Activated B cell treated with CpG ODN at 0.5 μM for 24 hours (primary cell): Measurements from ENCODE around the gene STAT2. TPM values are rescaled to one million over a fixed set of nuclear protein-coding genes. Genes with fewer than 3 reads are reported as not detected.

Experiments
- ATAC-seq: fragments of 200-7000 bp; cut with Tn5 transposase; one replicate; pipeline ENCODE4 v1.10.0; 2021; ENCODE audit warnings: low read depth, mild to moderate bottlenecking, moderate library complexity
- CTCF ChIA-PET: fragments of 350-600 bp; sonication (Branson Sonifier 250); formaldehyde crosslinking; loops from one replicate; lab custom pipeline; 2021; ENCODE audit warnings: antibody characterized with exemption; lab: Charles Lee
- POLR2A ChIA-PET: fragments of 350-600 bp; sonication (Branson Sonifier 250); formaldehyde crosslinking; loops from one replicate; lab custom pipeline; 2021; ENCODE audit warnings: antibody characterized with exemption; lab: Charles Lee
- DNase-seq: peaks from one replicate; pipeline ENCODE4 v3.0.0; 2022
- H3K27ac Mint-ChIP-seq: one replicate; pipeline ENCODE4 v1.8.0; 2020; ENCODE audit warnings: mixed read lengths
- H3K27me3 Mint-ChIP-seq: one replicate; pipeline ENCODE4 v1.8.0; 2021; ENCODE audit warnings: mixed read lengths
- H3K36me3 Mint-ChIP-seq: one replicate; pipeline ENCODE4 v1.8.0; 2021; ENCODE audit warnings: low read depth, mixed read lengths
- H3K4me1 Mint-ChIP-seq: one replicate; pipeline ENCODE4 v1.8.0; 2021; ENCODE audit warnings: mixed read lengths
- H3K4me3 Mint-ChIP-seq: one replicate; pipeline ENCODE4 v1.8.0; 2020; ENCODE audit warnings: mild to moderate bottlenecking, mixed read lengths
- H3K9me3 Mint-ChIP-seq: one replicate; pipeline ENCODE4 v1.8.0; 2020; ENCODE audit warnings: mixed read lengths
- intact Hi-C: fragments of 100-400 bp; cut with micrococcal nuclease; formaldehyde crosslinking; loops from one replicate; pipeline ENCODE4 v1.15.1; 2024
- total RNA-seq: library from RNA; stranded (reverse); gene quantifications from 2 replicates; pipeline ENCODE4 v1.2.3, GENCODE V29; 2022
- TF ChIP-seq, protein P1 (sequence below): fragments of 200-600 bp; IDR thresholded peaks from one replicate; pipeline ENCODE4 v1.8.0; 2022; ENCODE audit warnings: antibody characterized with exemption, mild to moderate bottlenecking

Gene STAT2
- total RNA-seq, 1 donor from 2014 or later: 177 TPM

GRCh38 chr12:56362130-56363059, 2.5 kb upstream of the STAT2 start, which contains the start of gene APOF:
TSS of gene APOF (minus strand) at chr12:56362857. CDS start at chr12:56362745, 112 bp downstream.
- H3K4me3 Mint-ChIP-seq: peak within 1 kb of the TSS; percentile 92
- ATAC-seq: no peak
- no peaks in the 10 kb centered on the region for H3K9me3 Mint-ChIP-seq
- H3K36me3 Mint-ChIP-seq: peaks cover 8% of the 10 kb centered on the region
- no peak for DNase-seq
- H3K27me3 Mint-ChIP-seq: no peaks in the 10 kb centered on the region
- peak within 1 kb of the TSS; percentile 94 for H3K27ac Mint-ChIP-seq
- intact Hi-C loops: loop anchor here (10.0 kb wide), 1 partner anchor 272 kb away; the partner anchor contains the start of gene BAZ2A
- TF ChIP-seq, protein P1, sequence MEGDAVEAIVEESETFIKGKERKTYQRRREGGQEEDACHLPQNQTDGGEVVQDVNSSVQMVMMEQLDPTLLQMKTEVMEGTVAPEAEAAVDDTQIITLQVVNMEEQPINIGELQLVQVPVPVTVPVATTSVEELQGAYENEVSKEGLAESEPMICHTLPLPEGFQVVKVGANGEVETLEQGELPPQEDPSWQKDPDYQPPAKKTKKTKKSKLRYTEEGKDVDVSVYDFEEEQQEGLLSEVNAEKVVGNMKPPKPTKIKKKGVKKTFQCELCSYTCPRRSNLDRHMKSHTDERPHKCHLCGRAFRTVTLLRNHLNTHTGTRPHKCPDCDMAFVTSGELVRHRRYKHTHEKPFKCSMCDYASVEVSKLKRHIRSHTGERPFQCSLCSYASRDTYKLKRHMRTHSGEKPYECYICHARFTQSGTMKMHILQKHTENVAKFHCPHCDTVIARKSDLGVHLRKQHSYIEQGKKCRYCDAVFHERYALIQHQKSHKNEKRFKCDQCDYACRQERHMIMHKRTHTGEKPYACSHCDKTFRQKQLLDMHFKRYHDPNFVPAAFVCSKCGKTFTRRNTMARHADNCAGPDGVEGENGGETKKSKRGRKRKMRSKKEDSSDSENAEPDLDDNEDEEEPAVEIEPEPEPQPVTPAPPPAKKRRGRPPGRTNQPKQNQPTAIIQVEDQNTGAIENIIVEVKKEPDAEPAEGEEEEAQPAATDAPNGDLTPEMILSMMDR: no peak
- peaks cover 36% of the 10 kb centered on the region for H3K4me1 Mint-ChIP-seq
- ChIA-PET CTCF (interaction anchor here (1.3 kb wide), 1 partner anchor 10 kb away, joined by 3 read pairs; no protein-coding TSS in a partner anchor), POLR2A (interaction anchor here (0.5 to 5.5 kb wide), 7 partner anchors 14 to 141 kb away, joined by 3 to 128 read pairs (median 6); partner anchors contain the start of genes CNPY2, IL23A, RNF41 and TIMELESS)

GRCh38 chr12:56361487-56362129, 1.7 kb upstream of the STAT2 start:
- ATAC-seq: no peak
- TF ChIP-seq, protein P1: no peak
- Mint-ChIP-seq H3K9me3 (no peaks in the 10 kb centered on the region), H3K4me3 (peak overlapping the region; percentile 92), H3K36me3 (peaks cover 8% of the 10 kb centered on the region), H3K4me1 (peaks cover 36% of the 10 kb centered on the region), H3K27me3 (no peaks in the 10 kb centered on the region), H3K27ac (peak overlapping the region; percentile 94)
- POLR2A ChIA-PET: interaction anchor here (0.9 to 5.5 kb wide), 9 partner anchors 15 to 140 kb away, joined by 3 to 128 read pairs (median 7); partner anchors contain the start of genes CNPY2, GLS2, IL23A and PAN2
- CTCF ChIA-PET: interaction anchor here (1.3 kb wide), 1 partner anchor 11 kb away, joined by 3 read pairs; no protein-coding TSS in a partner anchor
- intact Hi-C loops: loop anchor here (10.0 kb wide), 1 partner anchor 273 kb away; the partner anchor contains the start of gene BAZ2A
- no peak for DNase-seq

GRCh38 chr12:56358836-56359532, 923 bp downstream of the STAT2 start:
- no peak for DNase-seq
- peaks cover 36% of the 10 kb centered on the region for H3K4me1 Mint-ChIP-seq
- intact Hi-C loops: no loop called here

DNA sequence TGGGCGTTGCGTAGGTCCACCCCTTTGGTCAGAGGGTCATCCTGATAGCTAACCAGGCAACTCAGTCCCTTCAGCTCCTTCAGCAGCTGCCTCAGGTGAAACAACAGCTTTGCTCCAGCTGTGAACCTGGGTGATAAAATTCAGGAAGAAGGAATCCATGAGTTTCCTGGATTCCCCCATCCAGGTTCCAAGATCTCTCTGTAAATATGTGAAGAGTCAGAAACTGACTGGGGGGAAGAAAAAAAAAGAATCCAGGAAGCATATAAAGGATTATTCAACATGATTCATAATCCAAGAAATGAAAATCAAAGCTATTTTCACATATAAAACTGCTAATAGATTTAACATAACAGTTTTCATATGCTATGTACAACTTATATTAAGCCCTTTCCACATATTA, 8.6 kb downstream of the STAT2 start:
- Mint-ChIP-seq H3K27ac (no peak overlapping the region), H3K36me3 (peaks cover 83% of the 10 kb centered on the region), H3K9me3 (no peaks in the 10 kb centered on the region), H3K4me1 (no peaks in the 10 kb centered on the region), H3K27me3 (no peaks in the 10 kb centered on the region), H3K4me3 (no peak overlapping the region)
- ChIA-PET POLR2A (interaction anchor here (1.2 to 3.1 kb wide), 2 partner anchors 14 to 18 kb away, joined by 3 to 10 read pairs; partner anchors contain the start of gene PAN2), CTCF (interaction anchor here (1.0 to 1.7 kb wide), 2 partner anchors 26 to 113 kb away, joined by 3 to 5 read pairs; no protein-coding TSS in a partner anchor)
- intact Hi-C loops: no loop called here
- no peak for DNase-seq
- no peak for ATAC-seq
- TF ChIP-seq, protein P1: no peak

More at GRCh38 chr12:56358836-56359532, 923 bp downstream of the STAT2 start:
- H3K36me3 Mint-ChIP-seq: peaks cover 33% of the 10 kb centered on the region
- H3K27ac Mint-ChIP-seq: peak overlapping the region; percentile 94
- H3K27me3 Mint-ChIP-seq: no peaks in the 10 kb centered on the region
- H3K9me3 Mint-ChIP-seq: no peaks in the 10 kb centered on the region
- ATAC-seq: no peak
- TF ChIP-seq, protein P1: no peak
- peak overlapping the region; percentile 92 for H3K4me3 Mint-ChIP-seq
- ChIA-PET CTCF (interaction anchor here (0.8 to 4.0 kb wide), 6 partner anchors 12 to 105 kb away, joined by 3 to 35 read pairs (median 8); partner anchors contain the start of genes CNPY2 and TIMELESS), POLR2A (interaction anchor here (0.6 to 5.5 kb wide), 22 partner anchors 10 to 541 kb away, joined by 3 to 128 read pairs (median 8); partner anchors contain the start of genes CNPY2, COQ10A, CS and ESYT1)
